BE2C (cell line): Measurements from ENCODE around the gene CCN5.

Experiments used
- DNase-seq: peaks from one replicate; pipeline ENCODE4 v3.0.0-alpha.2; 2020
- H3K27me3 ChIP-seq: fragments of 250-450 bp; sonication (Bioruptor Pico); 2 replicates; pipeline ENCODE4 v1.5.1; 2020; ENCODE audit warnings: mild to moderate bottlenecking
- H3K36me3 ChIP-seq: fragments of 250-450 bp; sonication (Bioruptor Pico); 2 replicates; pipeline ENCODE4 v1.5.1; 2020; ENCODE audit warnings: mild to moderate bottlenecking
- H3K4me1 ChIP-seq: fragments of 250-450 bp; sonication (Bioruptor Pico); 2 replicates; pipeline ENCODE4 v1.5.1; 2020
- H3K4me3 ChIP-seq: 2 replicates; pipeline ENCODE4 v1.5.1; 2011; ENCODE audit warnings: low read depth, low read length
- H3K9me3 ChIP-seq: fragments of 250-450 bp; sonication (Bioruptor Pico); 2 replicates; pipeline ENCODE4 v1.5.1; 2020
- CTCF ChIP-seq: IDR thresholded peaks from 2 replicates; pipeline ENCODE4 v1.5.1; 2012; ENCODE audit warnings: mild to moderate bottlenecking, low read depth, low read length

CCN5 gene

GRCh38 chr20:44727651-44728050 is 12.5 kb downstream of the CCN5 start:
- H3K4me3 ChIP-seq, result no peak overlapping the region
- DNase-seq, result no peak

GRCh38 chr20:44728801-44729443 is 13.8 kb downstream of the CCN5 start:
- peak; percentile 74 for DNase-seq
- Histone ChIP-seq H3K4me1 (peaks cover 6% of the 10 kb centered on the region), H3K36me3 (no peaks in the 10 kb centered on the region), H3K4me3 (0 out of 2 replicates have a peak overlapping the region, but pooled peaks have one; percentile 1), H3K9me3 (no peaks in the 10 kb centered on the region), H3K27me3 (no peaks in the 10 kb centered on the region)
- TF ChIP-seq CTCF, result no peak

More at GRCh38 chr20:44727651-44728050, 12.5 kb downstream of the CCN5 start:
- Histone ChIP-seq H3K36me3 (no peaks in the 10 kb centered on the region), H3K4me1 (peaks cover 6% of the 10 kb centered on the region), H3K27me3 (no peaks in the 10 kb centered on the region), H3K9me3 (no peaks in the 10 kb centered on the region)
- TF ChIP-seq CTCF, result no peak

- H3K36me3 ChIP-seq, result no peaks in the 10 kb centered on the region
- H3K4me1 ChIP-seq, result peaks cover 6% of the 10 kb centered on the region
- DNase-seq, result no peak
- no peak overlapping the region for H3K4me3 ChIP-seq
- no peaks in the 10 kb centered on the region for H3K9me3 ChIP-seq
- no peak for TF ChIP-seq CTCF
- H3K27me3 ChIP-seq, result no peaks in the 10 kb centered on the region
Observed at GRCh38 chr20:44730441-44730840, 15.3 kb downstream of the CCN5 start.

GRCh38 chr20:44731657-44732056 is 16.5 kb downstream of the CCN5 start:
- Histone ChIP-seq H3K9me3 (no peaks in the 10 kb centered on the region), H3K4me3 (no peak overlapping the region), H3K36me3 (no peaks in the 10 kb centered on the region), H3K27me3 (no peaks in the 10 kb centered on the region), H3K4me1 (peaks cover 9% of the 10 kb centered on the region)
- no peak for TF ChIP-seq CTCF
- DNase-seq, result no peak

GRCh38 chr20:44732327-44732726 is 17.2 kb downstream of the CCN5 start:
- no peak for TF ChIP-seq CTCF
- no peak for DNase-seq
- Histone ChIP-seq H3K27me3 (no peaks in the 10 kb centered on the region), H3K4me1 (peaks cover 9% of the 10 kb centered on the region), H3K9me3 (no peaks in the 10 kb centered on the region), H3K36me3 (no peaks in the 10 kb centered on the region), H3K4me3 (no peak overlapping the region)

GRCh38 chr20:44733341-44734069 is 18.3 kb downstream of the CCN5 start:
- Histone ChIP-seq H3K36me3 (no peaks in the 10 kb centered on the region), H3K4me3 (no peak overlapping the region), H3K4me1 (peaks cover 8% of the 10 kb centered on the region), H3K9me3 (no peaks in the 10 kb centered on the region), H3K27me3 (no peaks in the 10 kb centered on the region)
- DNase-seq, result peak; percentile 71
- peak; percentile 93 for TF ChIP-seq CTCF
